Osteocyte (in vitro differentiated cells): ENCODE data around the gene NFKB2. TPM values are rescaled to one million over a fixed set of nuclear protein-coding genes. Genes with fewer than 3 reads are reported as not detected.

Source experiments
- DNase-seq: peaks from one replicate; pipeline ENCODE4 v3.0.0; 2021; ENCODE audit warnings: mixed read lengths; ENCODE audit not compliant: unreplicated experiment; ENCODE audit errors: extremely low spot score
- H3K27ac Mint-ChIP-seq: one replicate; pipeline ENCODE4 v1.8.0; 2021; ENCODE audit warnings: mild to moderate bottlenecking, mixed read lengths; ENCODE audit not compliant: unreplicated experiment
- H3K27me3 Mint-ChIP-seq: one replicate; pipeline ENCODE4 v1.8.0; 2021; ENCODE audit warnings: mixed read lengths; ENCODE audit not compliant: unreplicated experiment
- H3K36me3 Mint-ChIP-seq: one replicate; pipeline ENCODE4 v1.8.0; 2021; ENCODE audit warnings: mixed read lengths; ENCODE audit not compliant: unreplicated experiment
- H3K4me1 Mint-ChIP-seq: one replicate; pipeline ENCODE4 v1.8.0; 2021; ENCODE audit warnings: mixed read lengths; ENCODE audit not compliant: unreplicated experiment
- H3K4me3 Mint-ChIP-seq: one replicate; pipeline ENCODE4 v1.8.0; 2021; ENCODE audit warnings: mild to moderate bottlenecking, moderate library complexity, mixed read lengths; ENCODE audit not compliant: unreplicated experiment
- H3K9me3 Mint-ChIP-seq: one replicate; pipeline ENCODE4 v1.8.0; 2021; ENCODE audit warnings: mixed read lengths; ENCODE audit not compliant: unreplicated experiment
- total RNA-seq: library from RNA; stranded (reverse); gene quantifications from 2 replicates; pipeline ENCODE4 v1.2.1, GENCODE V29; 2021
- TF ChIP-seq, protein P1 (sequence below): fragments of 200-600 bp; sonication (generic); IDR thresholded peaks from 2 replicates; pipeline ENCODE4 v1.5.0; 2021; ENCODE audit warnings: antibody characterized with exemption, mild to moderate bottlenecking, moderate library complexity

NFKB2 gene
- total RNA-seq, 1 donor from 2014 or later, result 38.6 TPM

DNA sequence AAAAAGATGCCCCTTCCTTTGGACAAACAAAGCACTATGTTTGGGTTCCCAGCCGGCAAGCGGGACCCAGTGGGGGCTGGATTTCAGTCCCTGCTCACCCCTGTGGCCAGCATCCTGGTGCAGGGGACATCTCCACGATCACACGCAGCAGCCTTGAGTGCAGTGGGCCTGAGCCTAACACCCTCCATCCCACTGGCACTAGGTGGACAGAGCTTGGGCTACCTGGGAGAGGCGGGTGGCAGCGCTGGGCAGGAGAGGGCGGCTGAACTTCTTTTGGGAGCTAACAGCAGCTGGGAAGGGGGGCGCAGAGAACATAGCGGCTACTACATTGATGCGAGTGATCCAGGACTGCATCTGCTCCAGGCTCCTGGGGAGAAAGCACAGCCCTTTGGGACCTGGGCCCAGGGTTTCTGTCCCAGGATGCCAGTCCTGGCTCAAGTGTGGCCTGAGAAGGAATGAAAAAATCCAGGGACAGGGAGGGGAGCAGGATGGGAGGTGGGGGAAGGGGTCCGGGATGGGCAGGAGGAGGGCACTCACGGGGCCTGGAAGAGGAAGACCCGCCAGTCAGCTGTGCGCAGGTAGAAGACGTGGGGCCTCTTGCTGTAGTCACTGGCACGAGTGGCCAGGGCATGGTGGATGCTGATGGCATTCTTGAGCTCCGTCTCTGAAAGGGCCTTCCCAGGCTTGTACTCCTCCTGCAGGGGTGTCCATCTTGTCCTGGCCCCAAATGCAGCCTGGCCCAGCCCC is 9.0 kb downstream of the NFKB2 start:
- Mint-ChIP-seq H3K27ac (no peak overlapping the region), H3K9me3 (no peaks in the 10 kb centered on the region), H3K27me3 (peaks cover 12% of the 10 kb centered on the region), H3K4me3 (no peak overlapping the region), H3K36me3 (peaks cover 3% of the 10 kb centered on the region), H3K4me1 (peaks cover 11% of the 10 kb centered on the region)
- DNase-seq, result no peak
- TF ChIP-seq, protein P1, sequence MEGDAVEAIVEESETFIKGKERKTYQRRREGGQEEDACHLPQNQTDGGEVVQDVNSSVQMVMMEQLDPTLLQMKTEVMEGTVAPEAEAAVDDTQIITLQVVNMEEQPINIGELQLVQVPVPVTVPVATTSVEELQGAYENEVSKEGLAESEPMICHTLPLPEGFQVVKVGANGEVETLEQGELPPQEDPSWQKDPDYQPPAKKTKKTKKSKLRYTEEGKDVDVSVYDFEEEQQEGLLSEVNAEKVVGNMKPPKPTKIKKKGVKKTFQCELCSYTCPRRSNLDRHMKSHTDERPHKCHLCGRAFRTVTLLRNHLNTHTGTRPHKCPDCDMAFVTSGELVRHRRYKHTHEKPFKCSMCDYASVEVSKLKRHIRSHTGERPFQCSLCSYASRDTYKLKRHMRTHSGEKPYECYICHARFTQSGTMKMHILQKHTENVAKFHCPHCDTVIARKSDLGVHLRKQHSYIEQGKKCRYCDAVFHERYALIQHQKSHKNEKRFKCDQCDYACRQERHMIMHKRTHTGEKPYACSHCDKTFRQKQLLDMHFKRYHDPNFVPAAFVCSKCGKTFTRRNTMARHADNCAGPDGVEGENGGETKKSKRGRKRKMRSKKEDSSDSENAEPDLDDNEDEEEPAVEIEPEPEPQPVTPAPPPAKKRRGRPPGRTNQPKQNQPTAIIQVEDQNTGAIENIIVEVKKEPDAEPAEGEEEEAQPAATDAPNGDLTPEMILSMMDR, result no peak

DNA sequence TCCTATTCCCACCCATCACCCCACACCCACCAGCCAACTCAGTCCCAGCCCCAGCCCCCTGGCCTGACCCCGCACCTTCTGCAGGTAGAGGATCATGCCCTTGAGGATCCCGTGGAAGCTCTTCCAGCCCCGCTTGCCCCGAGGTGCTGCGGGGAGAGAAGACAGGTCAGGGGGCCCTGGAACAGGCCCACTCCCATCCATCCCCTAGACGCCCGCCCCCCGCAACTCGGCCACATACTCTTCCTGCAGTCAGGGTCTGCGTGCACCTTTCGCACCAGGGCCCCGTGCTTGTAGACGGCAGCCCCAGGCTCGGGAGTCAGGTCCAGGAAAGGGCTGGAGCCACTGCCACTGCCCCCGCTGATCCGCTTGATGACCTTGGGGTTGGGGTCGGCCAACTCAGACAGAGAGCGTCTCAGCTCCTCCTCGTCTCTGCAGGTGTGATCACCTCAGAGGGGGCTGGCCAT is 9.6 kb downstream of the NFKB2 start:
- H3K36me3 Mint-ChIP-seq, result peaks cover 6% of the 10 kb centered on the region

DNA sequence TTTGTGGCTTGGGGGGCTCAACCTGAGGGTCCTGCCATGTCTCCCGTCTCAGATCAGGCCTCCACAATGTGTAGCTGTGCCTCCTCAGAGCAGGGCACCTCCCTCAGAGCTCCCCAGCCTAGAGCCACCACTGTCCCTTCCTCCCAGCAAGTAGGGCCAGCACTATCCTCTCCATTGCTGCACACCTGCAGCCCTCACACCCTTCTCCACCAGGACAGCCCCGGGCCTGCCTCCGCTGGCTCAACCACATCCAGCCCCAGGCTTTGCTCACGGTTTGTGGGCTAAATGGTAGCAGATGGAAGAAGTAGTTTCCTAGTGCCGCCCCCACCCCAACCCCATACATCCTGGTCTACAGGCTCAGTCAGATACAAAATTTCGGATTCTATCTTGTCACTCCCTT is 10.1 kb downstream of the NFKB2 start:
- Mint-ChIP-seq H3K4me1 (peaks cover 15% of the 10 kb centered on the region), H3K27me3 (peaks cover 19% of the 10 kb centered on the region), H3K9me3 (no peaks in the 10 kb centered on the region), H3K4me3 (no peak overlapping the region), H3K27ac (no peak overlapping the region), H3K36me3 (peaks cover 3% of the 10 kb centered on the region)
- DNase-seq, result no peak
- TF ChIP-seq, protein P1, result no peak

More for the DNA sequence above, 9.6 kb downstream of the NFKB2 start:
- peaks cover 18% of the 10 kb centered on the region for H3K27me3 Mint-ChIP-seq
- H3K4me3 Mint-ChIP-seq, result no peak overlapping the region
- no peak overlapping the region for H3K27ac Mint-ChIP-seq
- no peaks in the 10 kb centered on the region for H3K9me3 Mint-ChIP-seq
- TF ChIP-seq, protein P1, result no peak
- no peak for DNase-seq
- H3K4me1 Mint-ChIP-seq, result peaks cover 14% of the 10 kb centered on the region

DNA sequence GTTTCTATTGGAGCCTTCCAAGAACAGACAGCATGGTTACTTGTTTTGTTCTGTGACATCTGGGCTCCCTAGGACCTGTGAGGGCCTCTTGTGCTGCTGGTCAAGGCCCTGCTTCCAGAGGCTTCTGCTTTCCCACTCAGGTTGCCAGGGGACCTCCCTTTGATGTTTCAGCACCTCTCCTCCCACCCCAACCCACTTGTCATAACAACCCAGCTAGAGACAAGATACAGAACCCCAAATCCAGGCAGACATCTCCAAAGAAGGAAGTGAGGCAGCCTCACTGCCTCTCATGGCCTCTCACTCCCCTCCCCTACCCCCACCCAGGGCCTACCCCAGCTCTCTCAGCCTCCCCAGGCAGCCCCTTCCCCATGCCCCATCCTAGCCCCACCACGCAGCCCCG is 11.3 kb downstream of the NFKB2 start:
- Mint-ChIP-seq H3K27ac (no peak overlapping the region), H3K36me3 (peaks cover 3% of the 10 kb centered on the region), H3K27me3 (peaks cover 30% of the 10 kb centered on the region), H3K4me1 (peaks cover 20% of the 10 kb centered on the region), H3K9me3 (no peaks in the 10 kb centered on the region), H3K4me3 (no peak overlapping the region)
- no peak for DNase-seq
- TF ChIP-seq, protein P1, result no peak

DNA sequence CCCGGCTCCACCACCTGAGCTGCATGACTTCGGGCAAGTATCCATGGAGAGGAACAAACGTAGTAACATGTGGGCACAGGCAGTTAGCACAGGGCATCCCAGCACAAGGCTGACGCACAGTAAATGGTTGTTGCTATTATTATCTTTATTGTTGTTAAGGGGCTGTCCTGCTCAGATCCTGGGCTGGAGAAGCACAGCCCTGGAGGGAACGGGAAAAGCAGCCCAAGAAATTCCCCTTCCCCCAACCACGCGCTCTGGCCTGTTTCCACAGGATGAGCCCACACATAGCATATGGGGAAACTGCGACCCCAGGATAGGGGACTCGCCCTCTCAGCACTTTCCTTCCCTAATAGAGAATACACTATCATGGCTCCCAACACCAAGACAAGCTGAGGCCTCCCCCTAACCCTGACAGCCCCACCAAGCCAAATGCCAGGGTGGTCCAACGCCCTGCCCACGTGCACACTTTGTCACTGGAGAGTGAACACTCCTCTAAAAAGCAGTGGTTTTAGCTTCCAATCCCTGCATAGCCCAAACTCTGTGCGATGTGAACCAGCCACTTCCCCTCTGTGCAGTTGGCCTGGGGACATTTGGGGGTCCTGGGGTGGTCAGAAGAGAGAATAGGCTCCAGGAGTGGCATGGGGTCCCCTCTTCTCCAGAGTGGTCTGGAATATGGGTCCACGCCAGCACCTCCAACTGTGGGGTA is 12.1 kb downstream of the NFKB2 start:
- DNase-seq, result no peak
- H3K4me3 Mint-ChIP-seq, result no peak overlapping the region
- H3K27ac Mint-ChIP-seq, result no peak overlapping the region
- TF ChIP-seq, protein P1, result no peak
- peaks cover 35% of the 10 kb centered on the region for H3K27me3 Mint-ChIP-seq
- peaks cover 20% of the 10 kb centered on the region for H3K4me1 Mint-ChIP-seq
- no peaks in the 10 kb centered on the region for H3K9me3 Mint-ChIP-seq
- H3K36me3 Mint-ChIP-seq, result peaks cover 3% of the 10 kb centered on the region
